Measurements from ENCODE around the gene EBI3. TPM values are rescaled to one million over a fixed set of nuclear protein-coding genes. Genes with fewer than 3 reads are reported as not detected.
"Not testable (repeated sequence)": the region's sequence is repeated elsewhere in the genome, so short reads cannot be mapped to it uniquely, and the experiment has no call there.

EBI3 gene
- total and polyA plus RNA-seq, 2 of the 8 experiments (the other 6 are each of a cell fraction or from before 2014, with no cell fraction given), result 0.99 to 8.4 TPM

GRCh38 chr19:4245938-4246337, 16.6 kb downstream of the EBI3 start:
- H2BK15ac ChIP-seq (ENCODE audit: low read length), result peak overlapping the region; percentile 95; the same call in 1 of the 2 replicates
- peak overlapping the region in 2 of 4 experiments; percentile 44 to 79; a peak in 3 of 8 replicates for H3K4me3 ChIP-seq (ENCODE audit: extremely low read depth in 1 of 4, insufficient read depth in 2 of 4, low read depth in 3 of 4, low read length in 4 of 4)
- not testable (repeated sequence) for FAIRE-seq; H3K56ac ChIP-seq (replicated peaks; ENCODE audit: insufficient read length, low read depth, low read length); H2BK20ac ChIP-seq (ENCODE audit: low read length); H3K27ac ChIP-seq (ENCODE audit: low read depth, low read length); H3K79me1 ChIP-seq (ENCODE audit: low read depth, low read length); H3K4me1 ChIP-seq (replicated peaks in 1 of 4; ENCODE audit: control insufficient read depth in 3 of 4, insufficient read depth in 4 of 4, low read length in 3 of 4); H2AK5ac ChIP-seq (ENCODE audit: low read depth, low read length); H4K20me1 ChIP-seq (replicated peaks in 1 of 2; ENCODE audit: control insufficient read depth in 1 of 2, insufficient read depth in 2 of 2, low read length in 2 of 2); H3K23me2 ChIP-seq (ENCODE audit: low read depth, low read length); H3K18ac ChIP-seq (ENCODE audit: extremely low read depth, low read length); H4K91ac ChIP-seq (replicated peaks; ENCODE audit: insufficient read length, low read length); H2BK120ac ChIP-seq (replicated peaks; ENCODE audit: low read depth, low read length); H3K27me3 ChIP-seq (replicated peaks in 1 of 4; ENCODE audit: control insufficient read depth in 3 of 4, extremely low read depth in 1 of 4, insufficient read depth in 3 of 4, low read length in 3 of 4); H3K4ac ChIP-seq (replicated peaks; ENCODE audit: insufficient read length, low read depth, low read length); H3K79me2 ChIP-seq (ENCODE audit: control insufficient read depth in 1 of 2, insufficient read depth in 2 of 2, low read length in 2 of 2); H3K9me3 ChIP-seq (ENCODE audit: insufficient read depth in 2 of 2, low read depth in 1 of 2, low read length in 1 of 2); H2BK5ac ChIP-seq (ENCODE audit: low read depth, low read length); DNase-seq (ENCODE audit: low read depth in 1 of 2, low spot score in 2 of 2); H3K23ac ChIP-seq (ENCODE audit: insufficient read length); H3K9ac ChIP-seq (replicated peaks in 1 of 4; ENCODE audit: extremely low read depth in 1 of 4, low read depth in 3 of 4, low read length in 3 of 4); H4K5ac ChIP-seq (ENCODE audit: insufficient read length, low read depth, low read length); H3K14ac ChIP-seq (ENCODE audit: insufficient read length)
- peaks cover 14 to 18% (median 16%) of the 10 kb centered on the region in 4 experiments for H3K36me3 ChIP-seq (ENCODE audit: control insufficient read depth in 2 of 4, insufficient read depth in 4 of 4, low read length in 3 of 4)
- ChIA-PET CTCF (ENCODE audit: partially characterized antibody) (interaction anchor here (5.3 kb wide), 1 partner anchor 12 kb away, joined by 25 read pairs; no protein-coding TSS in a partner anchor), POLR2A (ENCODE audit: partially characterized antibody) (interaction anchor here (1.4 kb wide), 1 partner anchor 9 kb away, joined by 3 read pairs; no protein-coding TSS in a partner anchor)
- 91% methylated on average over 6 of the region's 6 CpGs; no CpG with 5 or more reads in 1 of the 2 experiments for WGBS, 2 experiments (ENCODE audit: extremely low coverage in 1 of 2, insufficient coverage in 1 of 2, insufficient read length in 1 of 2, insufficient replicate concordance in 2 of 2, low coverage in 1 of 2, low lambda C conversion rate in 2 of 2, missing lambda C conversion rate in 1 of 2)
- H2AFZ ChIP-seq (ENCODE audit: low read length), result peak overlapping the region; percentile 56; the same call in 1 of the 2 replicates
- H3K4me2 ChIP-seq (ENCODE audit: insufficient read depth in 1 of 2, low read depth in 2 of 2, low read length in 2 of 2), result peak overlapping the region; percentile 72 to 77; a peak in 2 of 4 replicates
- peak overlapping the region; percentile 12; the same call in 1 of the 2 replicates for H2BK12ac ChIP-seq (ENCODE audit: low read depth, low read length)
- peak overlapping the region; percentile 90; the same call in 1 of the 2 replicates for H4K8ac ChIP-seq (ENCODE audit: extremely low read depth, insufficient read depth, low read length)

All from H1 (cell line).